ENCODE measurements around the gene RIN1.

The RIN1 gene

GRCh38 chr11:66294626-66295620 lies 41.3 kb downstream of the RIN1 start:
- DNase-seq (ENCODE audit: low spot score): no peak

- no peak for DNase-seq (ENCODE audit: low spot score)
Observed at GRCh38 chr11:66293777-66294625, 42.2 kb downstream of the RIN1 start.

- DNase-seq (ENCODE audit: low spot score): no peak
Observed at GRCh38 chr11:66293352-66293751, 42.9 kb downstream of the RIN1 start.

GRCh38 chr11:66292543-66293332 lies 43.5 kb downstream of the RIN1 start:
- no peak for DNase-seq (ENCODE audit: low spot score)

- no peak for DNase-seq (ENCODE audit: low spot score)
Observed at GRCh38 chr11:66291706-66292542, 44.3 kb downstream of the RIN1 start, which contains the start of gene TMEM151A. TSS of gene TMEM151A (plus strand) at chr11:66291894. CDS start at chr11:66292014, 120 bp downstream.

GRCh38 chr11:66291303-66291705 lies 44.9 kb downstream of the RIN1 start:
- DNase-seq (ENCODE audit: low spot score): no peak

- no peak for DNase-seq (ENCODE audit: low spot score)
Observed at GRCh38 chr11:66290330-66290621, 46.0 kb downstream of the RIN1 start.

- DNase-seq (ENCODE audit: low spot score): peak; percentile 77
Observed at GRCh38 chr11:66289548-66290329, 46.5 kb downstream of the RIN1 start.

GRCh38 chr11:66288671-66289547 lies 47.3 kb downstream of the RIN1 start, which contains the start of gene YIF1A:
TSS of gene YIF1A (minus strand) at chr11:66289143. CDS start at chr11:66288985, 158 bp downstream.
- peak; percentile 99 for DNase-seq (ENCODE audit: low spot score)

GRCh38 chr11:66287889-66288670 lies 48.2 kb downstream of the RIN1 start:
- no peak for DNase-seq (ENCODE audit: low spot score)

- DNase-seq (ENCODE audit: low spot score): no peak
Observed at GRCh38 chr11:66287211-66287888, 48.9 kb downstream of the RIN1 start.

- no peak for DNase-seq (ENCODE audit: low spot score)
Observed at GRCh38 chr11:66286699-66287098, 49.5 kb downstream of the RIN1 start.

GRCh38 chr11:66285250-66285947 lies 50.8 kb downstream of the RIN1 start:
- no peak for DNase-seq (ENCODE audit: low spot score)

- no peak for DNase-seq (ENCODE audit: low spot score)
Observed at GRCh38 chr11:66284526-66285078, 51.6 kb downstream of the RIN1 start.

GRCh38 chr11:66283461-66284105 lies 52.7 kb downstream of the RIN1 start:
- DNase-seq (ENCODE audit: low spot score): no peak

Data from CD4-positive, alpha-beta T cell treated with Interleukin-2 at 100 ng/mL for 4 hours (primary cell).